ENCODE data around the gene ZBTB7C. TPM values are rescaled to one million over a fixed set of nuclear protein-coding genes. Genes with fewer than 3 reads are reported as not detected.

The ZBTB7C gene
- total and polyA plus RNA-seq, 9 of the 15 experiments (the other 6 are each of a cell fraction or from before 2014, with no cell fraction given) = not detected

GRCh38 chr18:48356151-48356745 is 52.9 kb downstream of the ZBTB7C start (continued):
- no peak for TF ChIP-seq CEBPG (CRISPR knock-in tag; IDR thresholded peaks at IDR 0.05)
- TF ChIP-seq CEBPG (tag; conservative IDR thresholded peaks at IDR 0.05 in 1 of 2, IDR thresholded peaks at IDR 0.05 in 1 of 2) = no peak

DNA sequence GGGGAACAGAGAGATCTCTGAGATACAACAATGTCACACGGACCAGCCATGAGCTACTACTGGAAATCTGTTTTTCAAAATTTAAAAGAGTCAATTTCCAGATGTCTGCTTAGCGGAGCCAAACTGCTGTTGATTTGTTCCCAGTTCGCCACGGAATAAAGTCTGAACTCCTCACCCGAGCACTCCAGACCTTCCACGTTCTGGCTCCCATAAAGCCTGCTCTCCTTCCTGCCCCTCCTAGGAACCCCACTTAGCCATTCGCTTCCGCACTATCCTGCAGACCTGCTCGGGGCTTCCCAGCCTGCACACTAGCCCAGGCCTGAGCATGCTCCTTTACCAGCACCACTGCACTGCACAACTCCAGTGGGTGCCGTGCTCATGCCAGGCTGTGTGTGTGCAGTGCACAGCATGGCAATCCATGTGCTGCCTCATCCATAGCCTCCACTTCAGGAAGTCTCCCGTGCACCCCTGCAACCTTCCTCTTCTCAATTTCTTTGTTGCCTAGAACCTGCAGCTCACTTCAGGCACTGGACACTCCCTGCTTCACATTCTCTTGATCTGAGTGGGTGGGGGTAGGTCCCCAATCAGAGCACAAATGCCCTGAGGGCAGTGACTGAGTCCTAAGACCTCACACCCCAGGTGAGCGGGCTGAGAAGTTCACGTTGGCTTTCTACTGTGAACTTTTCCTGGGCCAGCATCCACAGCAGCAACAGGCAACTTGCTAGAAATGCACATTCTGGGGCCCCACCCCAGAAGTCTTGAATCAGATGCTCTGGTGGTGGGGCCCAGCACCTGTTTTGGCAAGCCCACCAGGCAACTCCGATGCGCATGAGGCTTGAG is 53.7 kb downstream of the ZBTB7C start:
- H3K4me3 ChIP-seq = no peak overlapping the region
- POLR2A ChIA-PET = interaction anchor here (0.5 kb wide), 1 partner anchor 1174 kb away, joined by 3 read pairs; no protein-coding TSS in a partner anchor
- TF ChIP-seq, protein P1, sequence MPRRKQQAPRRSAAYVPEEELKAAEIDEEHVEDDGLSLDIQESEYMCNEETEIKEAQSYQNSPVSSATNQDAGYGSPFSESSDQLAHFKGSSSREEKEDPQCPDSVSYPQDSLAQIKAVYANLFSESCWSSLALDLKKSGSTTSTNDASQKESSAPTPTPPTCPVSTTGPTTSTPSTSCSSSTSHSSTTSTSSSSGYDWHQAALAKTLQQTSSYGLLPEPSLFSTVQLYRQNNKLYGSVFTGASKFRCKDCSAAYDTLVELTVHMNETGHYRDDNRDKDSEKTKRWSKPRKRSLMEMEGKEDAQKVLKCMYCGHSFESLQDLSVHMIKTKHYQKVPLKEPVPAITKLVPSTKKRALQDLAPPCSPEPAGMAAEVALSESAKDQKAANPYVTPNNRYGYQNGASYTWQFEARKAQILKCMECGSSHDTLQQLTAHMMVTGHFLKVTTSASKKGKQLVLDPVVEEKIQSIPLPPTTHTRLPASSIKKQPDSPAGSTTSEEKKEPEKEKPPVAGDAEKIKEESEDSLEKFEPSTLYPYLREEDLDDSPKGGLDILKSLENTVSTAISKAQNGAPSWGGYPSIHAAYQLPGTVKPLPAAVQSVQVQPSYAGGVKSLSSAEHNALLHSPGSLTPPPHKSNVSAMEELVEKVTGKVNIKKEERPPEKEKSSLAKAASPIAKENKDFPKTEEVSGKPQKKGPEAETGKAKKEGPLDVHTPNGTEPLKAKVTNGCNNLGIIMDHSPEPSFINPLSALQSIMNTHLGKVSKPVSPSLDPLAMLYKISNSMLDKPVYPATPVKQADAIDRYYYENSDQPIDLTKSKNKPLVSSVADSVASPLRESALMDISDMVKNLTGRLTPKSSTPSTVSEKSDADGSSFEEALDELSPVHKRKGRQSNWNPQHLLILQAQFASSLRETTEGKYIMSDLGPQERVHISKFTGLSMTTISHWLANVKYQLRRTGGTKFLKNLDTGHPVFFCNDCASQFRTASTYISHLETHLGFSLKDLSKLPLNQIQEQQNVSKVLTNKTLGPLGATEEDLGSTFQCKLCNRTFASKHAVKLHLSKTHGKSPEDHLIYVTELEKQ (CRISPR knock-in tag; IDR thresholded peaks at IDR 0.05) = no peak
- CTCF ChIA-PET (ENCODE audit: low intra/inter-chr PET ratio) = no interaction called here
- no peak overlapping the region for H3K4me2 ChIP-seq (ENCODE audit: insufficient read depth, low read length)
- no TSS peak for BruUV-seq (replicated peaks)
- H3K27ac ChIP-seq (ENCODE audit: extremely low read depth, low read depth, low read length) = no peak overlapping the region
- no peak for FAIRE-seq
- no peaks in the 10 kb centered on the region for H3K79me2 ChIP-seq (ENCODE audit: control insufficient read depth, insufficient read depth, low read length)
- ATAC-seq = no peak
- in situ Hi-C loops (cut with MboI) = no loop called here
- H3K9ac ChIP-seq (ENCODE audit: insufficient read depth in 1 of 2, low read depth in 2 of 2, low read length in 2 of 2) = no peak overlapping the region
- 5% methylated on average over 15 of the region's 15 CpGs for WGBS (ENCODE audit: insufficient coverage, low coverage, missing lambda C conversion rate)
- peaks cover 0 to 10% of the 10 kb centered on the region in 2 experiments; a peak in 1 of 5 replicates for H3K27me3 ChIP-seq (ENCODE audit: control insufficient read depth in 2 of 2, insufficient read depth in 2 of 2, low read length in 2 of 2)
- intact Hi-C loops (cut with micrococcal nuclease) = no loop called here
- H3K9me3 ChIP-seq (replicated peaks; ENCODE audit: control insufficient read depth, insufficient read depth, low read depth, low read length) = no peaks in the 10 kb centered on the region
- H2AFZ ChIP-seq (ENCODE audit: low read depth, low read length) = no peak overlapping the region
- no peaks in the 10 kb centered on the region for H3K9me1 ChIP-seq (ENCODE audit: control insufficient read depth, insufficient read depth, low read length)
- no peaks in the 10 kb centered on the region for H3K36me3 ChIP-seq (ENCODE audit: control insufficient read depth, insufficient read depth, low read length)
- no peaks in the 10 kb centered on the region for H3K4me1 ChIP-seq (replicated peaks in 1 of 2; ENCODE audit: control insufficient read depth in 2 of 2, insufficient read depth in 2 of 2, low read length in 2 of 2)
- H4K20me1 ChIP-seq (replicated peaks; ENCODE audit: control insufficient read depth, insufficient read depth, low read length) = no peaks in the 10 kb centered on the region
- DNase-seq (ENCODE audit: extremely low read depth in 1 of 4, low spot score in 3 of 4) = no peak

Data from K562 (cell line).